NCI-H128 (cell line): ENCODE data around the gene RBM17.
"Not testable (repeated sequence)": the region's sequence is repeated elsewhere in the genome, so short reads cannot be mapped to it uniquely, and the experiment has no call there.

Experiments used
- DNase-seq: peaks from one replicate; lab custom pipeline; 2025; ENCODE audit not compliant: unreplicated experiment; lab: John Stamatoyannopoulos, UW

RBM17 gene

GRCh38 chr10:6088721-6089333 lies at the start of gene RBM17:
Gene RBM17, plus strand, starts transcription at chr10:6089034. Its CDS starts 8,032 bp downstream, at chr10:6097066.
- peak; percentile 67 for DNase-seq

- DNase-seq, result no peak
Measured at GRCh38 chr10:6039711-6040110, 49.1 kb upstream of the RBM17 start.

GRCh38 chr10:6040205-6040604 lies 48.6 kb upstream of the RBM17 start:
- DNase-seq, result no peak

- not testable (repeated sequence) for DNase-seq
Measured at GRCh38 chr10:6043377-6043776, 45.5 kb upstream of the RBM17 start.

GRCh38 chr10:6044060-6044459 lies 44.8 kb upstream of the RBM17 start:
- no peak for DNase-seq

- no peak for DNase-seq
Measured at GRCh38 chr10:6044751-6045313, 44.0 kb upstream of the RBM17 start.

GRCh38 chr10:6045314-6045848 lies 43.5 kb upstream of the RBM17 start:
- DNase-seq, result no peak

- no peak for DNase-seq
Measured at GRCh38 chr10:6045878-6046772, 42.7 kb upstream of the RBM17 start.

GRCh38 chr10:6046773-6047611 lies 41.8 kb upstream of the RBM17 start:
- DNase-seq, result no peak

GRCh38 chr10:6047847-6048246 lies 41.0 kb upstream of the RBM17 start:
- no peak for DNase-seq

- no peak for DNase-seq
Measured at GRCh38 chr10:6048281-6049030, 40.4 kb upstream of the RBM17 start.

- DNase-seq, result no peak
Measured at GRCh38 chr10:6049031-6049400, 39.8 kb upstream of the RBM17 start.

- no peak for DNase-seq
Measured at GRCh38 chr10:6050801-6051445, 37.9 kb upstream of the RBM17 start.

- no peak for DNase-seq
Measured at GRCh38 chr10:6052247-6053221, 36.3 kb upstream of the RBM17 start.

GRCh38 chr10:6053303-6053702 lies 35.5 kb upstream of the RBM17 start:
- no peak for DNase-seq

- no peak for DNase-seq
Measured at GRCh38 chr10:6053816-6054631, 34.8 kb upstream of the RBM17 start.

GRCh38 chr10:6054884-6055283 lies 34.0 kb upstream of the RBM17 start:
- DNase-seq, result no peak

- no peak for DNase-seq
Measured at GRCh38 chr10:6055929-6056328, 32.9 kb upstream of the RBM17 start.
